ENCODE measurements around the gene TFR2. TPM values are rescaled to one million over a fixed set of nuclear protein-coding genes. Genes with fewer than 3 reads are reported as not detected.
"Not testable (repeated sequence)": the region's sequence is repeated elsewhere in the genome, so short reads cannot be mapped to it uniquely, and the experiment has no call there.

The TFR2 gene
- total and polyA plus RNA-seq, 8 donors = 0.67 to 2.6 (median 1.2) TPM

DNA sequence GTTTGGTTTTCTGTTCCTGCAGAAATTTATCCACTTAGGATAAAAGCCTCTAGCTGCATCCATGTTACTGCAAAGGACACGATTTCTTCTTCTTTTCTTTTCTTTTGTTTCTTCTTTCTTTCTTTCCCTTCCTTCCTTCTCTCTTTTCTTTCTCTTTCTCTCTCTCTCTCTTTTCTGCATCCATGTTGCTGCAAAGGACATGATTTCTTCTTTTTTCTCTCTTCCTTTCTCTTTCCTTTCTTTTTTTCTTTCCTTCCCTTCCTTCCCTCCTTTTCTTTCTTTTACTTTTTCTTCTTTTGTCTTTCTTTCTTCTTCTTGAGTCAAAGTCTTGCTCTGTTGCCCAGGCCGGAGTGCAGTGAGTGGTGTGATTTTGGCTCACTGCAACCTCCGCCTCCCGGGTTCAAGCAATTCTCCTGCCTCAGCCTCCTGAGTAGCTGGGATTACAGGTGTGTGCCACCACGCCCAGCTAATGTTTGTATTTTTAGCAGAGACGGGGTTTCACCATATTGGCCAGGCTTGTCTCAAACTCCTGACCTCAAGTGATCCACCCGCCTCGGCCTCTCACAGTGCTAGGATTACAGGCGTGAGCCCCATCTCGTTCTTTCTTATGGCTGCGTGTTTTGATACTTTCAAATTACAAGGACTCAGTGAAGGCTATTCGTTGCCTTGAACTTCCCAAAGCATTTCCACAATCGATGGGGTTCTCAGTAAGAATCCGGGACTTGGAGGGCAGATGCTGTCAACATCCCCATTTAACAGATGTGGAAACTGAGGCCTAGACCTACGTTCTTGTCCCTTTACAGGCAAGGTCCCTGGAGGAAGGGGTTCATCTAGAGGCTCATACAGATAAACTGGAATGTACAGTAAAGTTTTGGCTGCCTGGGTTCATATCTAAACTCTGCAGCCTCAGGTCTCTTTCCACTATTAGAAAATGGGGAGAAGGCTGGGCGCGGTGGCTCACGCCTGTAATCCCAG lies 30.3 kb upstream of the TFR2 start:
- H3K4me3 ChIP-seq = no peak overlapping the region
- TF ChIP-seq, protein P1, sequence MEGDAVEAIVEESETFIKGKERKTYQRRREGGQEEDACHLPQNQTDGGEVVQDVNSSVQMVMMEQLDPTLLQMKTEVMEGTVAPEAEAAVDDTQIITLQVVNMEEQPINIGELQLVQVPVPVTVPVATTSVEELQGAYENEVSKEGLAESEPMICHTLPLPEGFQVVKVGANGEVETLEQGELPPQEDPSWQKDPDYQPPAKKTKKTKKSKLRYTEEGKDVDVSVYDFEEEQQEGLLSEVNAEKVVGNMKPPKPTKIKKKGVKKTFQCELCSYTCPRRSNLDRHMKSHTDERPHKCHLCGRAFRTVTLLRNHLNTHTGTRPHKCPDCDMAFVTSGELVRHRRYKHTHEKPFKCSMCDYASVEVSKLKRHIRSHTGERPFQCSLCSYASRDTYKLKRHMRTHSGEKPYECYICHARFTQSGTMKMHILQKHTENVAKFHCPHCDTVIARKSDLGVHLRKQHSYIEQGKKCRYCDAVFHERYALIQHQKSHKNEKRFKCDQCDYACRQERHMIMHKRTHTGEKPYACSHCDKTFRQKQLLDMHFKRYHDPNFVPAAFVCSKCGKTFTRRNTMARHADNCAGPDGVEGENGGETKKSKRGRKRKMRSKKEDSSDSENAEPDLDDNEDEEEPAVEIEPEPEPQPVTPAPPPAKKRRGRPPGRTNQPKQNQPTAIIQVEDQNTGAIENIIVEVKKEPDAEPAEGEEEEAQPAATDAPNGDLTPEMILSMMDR (IDR thresholded peaks at IDR 0.05) = no peak
- ATAC-seq = no peak
- no peak overlapping the region for H3K27ac ChIP-seq
- intact Hi-C loops (cut with DNase I) = no loop called here
- H3K27me3 ChIP-seq = no peaks in the 10 kb centered on the region
- peaks cover 0 to 4% of the 10 kb centered on the region in 2 donors for H3K36me3 ChIP-seq
- no peak for DNase-seq
- no peaks in the 10 kb centered on the region for H3K9me3 ChIP-seq
- H3K4me1 ChIP-seq = peaks cover 5 to 16% of the 10 kb centered on the region in 2 donors

DNA sequence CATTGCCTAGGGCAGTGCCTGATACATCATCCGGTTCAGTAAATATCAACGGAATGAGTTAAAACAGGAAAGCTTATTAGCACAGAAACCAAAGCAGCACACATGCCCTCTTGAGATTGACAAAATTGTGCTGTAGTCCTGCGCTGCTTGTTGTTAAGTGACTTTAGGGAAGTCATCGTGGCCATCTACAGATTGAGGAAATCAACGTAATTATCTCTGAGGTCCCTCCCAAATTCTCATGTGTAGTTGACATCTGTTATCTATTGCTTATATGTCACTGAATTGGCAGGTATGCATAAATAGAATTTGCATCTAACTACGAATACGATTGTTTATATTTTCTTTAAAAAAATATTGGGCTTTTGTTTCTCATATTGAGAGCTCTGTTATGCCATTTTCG lies 28.7 kb upstream of the TFR2 start:
- no peaks in the 10 kb centered on the region for H3K36me3 ChIP-seq
- H3K4me3 ChIP-seq = no peak overlapping the region
- H3K9me3 ChIP-seq = no peaks in the 10 kb centered on the region
- TF ChIP-seq, protein P1 (IDR thresholded peaks at IDR 0.05) = no peak
- intact Hi-C loops (cut with DNase I) = no loop called here
- no peak overlapping the region for H3K27ac ChIP-seq
- H3K4me1 ChIP-seq = peaks cover 0 to 7% of the 10 kb centered on the region in 2 donors
- H3K27me3 ChIP-seq = no peaks in the 10 kb centered on the region
- no peak for DNase-seq
- no peak for ATAC-seq

DNA sequence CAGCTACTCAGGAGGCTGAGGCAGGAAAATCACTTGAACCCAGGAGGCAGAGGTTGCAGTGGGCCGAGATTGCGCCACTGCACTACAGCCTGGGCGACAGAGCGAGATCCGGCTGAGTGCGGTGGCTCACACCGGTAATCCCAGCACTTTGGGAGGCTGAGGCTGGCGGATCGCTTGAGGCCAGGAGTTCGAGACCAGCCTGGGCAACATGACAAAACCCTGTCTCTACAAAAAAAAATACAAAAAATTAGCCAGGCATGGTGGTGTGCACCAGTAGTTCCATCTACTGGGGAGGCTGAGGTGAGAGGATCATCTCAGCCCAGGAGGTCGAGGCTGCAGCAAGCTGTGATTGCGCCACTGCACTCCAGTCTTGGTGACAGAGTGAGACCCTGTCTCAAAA lies 27.8 kb upstream of the TFR2 start:
- DNase-seq; H3K27me3 ChIP-seq; H3K9me3 ChIP-seq; ATAC-seq; H3K4me3 ChIP-seq; H3K27ac ChIP-seq; H3K4me1 ChIP-seq; H3K36me3 ChIP-seq; intact Hi-C loops (cut with DNase I): not testable (repeated sequence)

DNA sequence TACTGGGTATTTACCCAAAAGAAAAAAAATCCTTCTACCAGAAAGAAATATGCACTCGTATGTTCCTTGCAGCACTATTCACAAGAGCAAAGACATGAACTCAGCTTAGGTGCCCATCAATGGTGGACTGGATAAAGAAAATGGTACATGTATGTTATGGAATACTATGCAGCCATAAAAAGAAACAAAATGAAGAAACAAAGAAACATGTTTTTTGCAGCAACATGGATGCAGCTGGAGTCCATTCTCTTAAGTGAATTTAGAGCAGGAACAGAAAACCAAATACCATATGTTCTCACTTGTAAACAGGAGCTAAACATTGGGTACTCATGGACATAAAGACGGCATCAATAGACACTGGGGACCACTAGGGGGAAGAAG lies 26.7 kb upstream of the TFR2 start:
- H3K9me3 ChIP-seq = no peaks in the 10 kb centered on the region
- H3K27ac ChIP-seq = no peak overlapping the region
- DNase-seq (no peak), ATAC-seq (no peak)
- intact Hi-C loops (cut with DNase I) = no loop called here
- H3K27me3 ChIP-seq = no peaks in the 10 kb centered on the region
- peaks cover 0 to 7% of the 10 kb centered on the region in 2 donors for H3K4me1 ChIP-seq
- H3K36me3 ChIP-seq = no peaks in the 10 kb centered on the region
- TF ChIP-seq, protein P1 (IDR thresholded peaks at IDR 0.05) = no peak
- no peak overlapping the region for H3K4me3 ChIP-seq

DNA sequence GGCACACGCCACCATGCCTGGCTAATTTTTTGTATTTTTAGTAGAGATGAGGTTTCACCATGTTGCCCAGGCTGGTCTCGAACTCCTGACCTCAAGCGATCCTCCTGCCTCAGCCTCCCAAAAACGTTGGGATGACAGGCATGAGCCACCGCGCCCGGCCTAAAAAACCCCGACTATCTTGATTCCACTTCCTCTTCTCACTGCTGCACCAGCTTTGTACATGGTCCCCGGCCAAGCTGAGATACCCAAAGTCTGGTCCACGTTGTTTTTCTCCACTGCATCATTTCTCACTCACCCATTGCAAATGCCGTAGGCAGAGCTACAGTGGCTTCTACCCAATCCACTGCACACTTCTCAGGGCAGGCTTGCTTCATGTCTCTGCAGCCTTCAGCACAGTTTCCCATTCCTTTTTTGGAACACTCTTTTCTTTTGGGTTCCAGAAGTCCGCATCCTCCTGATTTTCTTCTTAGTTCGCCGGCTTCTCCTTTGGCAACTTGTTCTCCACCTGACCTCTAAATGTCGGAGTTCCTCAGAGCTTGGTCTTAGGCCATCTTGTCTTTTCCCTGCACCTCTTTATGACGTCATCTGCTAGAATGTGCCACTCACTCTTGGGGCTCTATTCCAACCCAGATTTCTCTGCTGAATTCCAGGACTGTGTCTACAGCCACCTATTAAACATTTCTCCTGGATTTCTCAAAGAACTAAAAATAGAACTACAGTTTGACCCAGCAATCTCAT lies 26.1 kb upstream of the TFR2 start:
- Histone ChIP-seq H3K9me3 (no peaks in the 10 kb centered on the region), H3K4me1 (peaks cover 0 to 2% of the 10 kb centered on the region in 2 donors), H3K36me3 (no peaks in the 10 kb centered on the region), H3K4me3 (no peak overlapping the region), H3K27ac (no peak overlapping the region), H3K27me3 (peaks cover 0 to 2% of the 10 kb centered on the region in 2 donors)
- TF ChIP-seq, protein P1 (IDR thresholded peaks at IDR 0.05) = no peak
- ATAC-seq = no peak
- intact Hi-C loops (cut with DNase I) = no loop called here
- DNase-seq = no peak

Measured in left lung (tissue), 10 donors.